ENCODE results near the gene RIN3. TPM values are rescaled to one million over a fixed set of nuclear protein-coding genes. Genes with fewer than 3 reads are reported as not detected.

RIN3 gene
- total and polyA plus RNA-seq, 10 of the 15 experiments (the other 5 are each of a cell fraction or from before 2014, with no cell fraction given): 0.91 to 23.3 (median 6.3) TPM

DNA sequence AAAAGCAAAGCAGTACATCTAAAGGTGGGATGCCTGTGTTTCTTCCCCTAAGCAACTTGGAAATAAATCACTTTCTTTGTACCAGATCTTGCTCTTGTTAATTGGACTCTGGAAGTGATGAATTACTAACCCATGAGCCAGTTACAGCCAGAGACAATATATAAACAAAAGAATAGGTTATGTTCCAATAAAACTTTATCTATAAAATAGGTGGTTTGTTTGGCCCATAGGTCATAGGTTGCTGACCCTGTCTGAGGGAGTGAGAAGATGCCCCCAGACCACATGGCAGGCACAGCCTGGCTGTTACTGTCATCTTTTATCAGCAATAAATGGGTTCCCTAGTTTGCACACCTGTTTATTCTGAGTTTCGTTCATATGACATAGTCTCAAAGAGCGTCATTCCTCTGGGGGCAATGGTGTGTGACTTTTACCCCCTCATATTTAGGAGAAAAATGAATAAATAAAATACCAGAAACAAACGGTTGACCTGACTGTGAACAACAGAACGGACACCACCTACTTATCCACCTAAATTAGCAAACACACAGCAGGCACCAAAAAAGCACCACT is 224.1 kb downstream of the RIN3 start (continued):
- TF ChIP-seq, protein P1, sequence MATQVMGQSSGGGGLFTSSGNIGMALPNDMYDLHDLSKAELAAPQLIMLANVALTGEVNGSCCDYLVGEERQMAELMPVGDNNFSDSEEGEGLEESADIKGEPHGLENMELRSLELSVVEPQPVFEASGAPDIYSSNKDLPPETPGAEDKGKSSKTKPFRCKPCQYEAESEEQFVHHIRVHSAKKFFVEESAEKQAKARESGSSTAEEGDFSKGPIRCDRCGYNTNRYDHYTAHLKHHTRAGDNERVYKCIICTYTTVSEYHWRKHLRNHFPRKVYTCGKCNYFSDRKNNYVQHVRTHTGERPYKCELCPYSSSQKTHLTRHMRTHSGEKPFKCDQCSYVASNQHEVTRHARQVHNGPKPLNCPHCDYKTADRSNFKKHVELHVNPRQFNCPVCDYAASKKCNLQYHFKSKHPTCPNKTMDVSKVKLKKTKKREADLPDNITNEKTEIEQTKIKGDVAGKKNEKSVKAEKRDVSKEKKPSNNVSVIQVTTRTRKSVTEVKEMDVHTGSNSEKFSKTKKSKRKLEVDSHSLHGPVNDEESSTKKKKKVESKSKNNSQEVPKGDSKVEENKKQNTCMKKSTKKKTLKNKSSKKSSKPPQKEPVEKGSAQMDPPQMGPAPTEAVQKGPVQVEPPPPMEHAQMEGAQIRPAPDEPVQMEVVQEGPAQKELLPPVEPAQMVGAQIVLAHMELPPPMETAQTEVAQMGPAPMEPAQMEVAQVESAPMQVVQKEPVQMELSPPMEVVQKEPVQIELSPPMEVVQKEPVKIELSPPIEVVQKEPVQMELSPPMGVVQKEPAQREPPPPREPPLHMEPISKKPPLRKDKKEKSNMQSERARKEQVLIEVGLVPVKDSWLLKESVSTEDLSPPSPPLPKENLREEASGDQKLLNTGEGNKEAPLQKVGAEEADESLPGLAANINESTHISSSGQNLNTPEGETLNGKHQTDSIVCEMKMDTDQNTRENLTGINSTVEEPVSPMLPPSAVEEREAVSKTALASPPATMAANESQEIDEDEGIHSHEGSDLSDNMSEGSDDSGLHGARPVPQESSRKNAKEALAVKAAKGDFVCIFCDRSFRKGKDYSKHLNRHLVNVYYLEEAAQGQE (IDR thresholded peaks at IDR 0.05; ENCODE audit: low read depth, low read length): no peak
- TF ChIP-seq ATF7 (IDR thresholded peaks at IDR 0.05; ENCODE audit: low read depth) (peak; percentile 81), CHD2 (IDR thresholded peaks at IDR 0.05; ENCODE audit: borderline replicate concordance, low read depth, low read length) (no peak), IKZF1 (conservative IDR thresholded peaks at IDR 0.05) (no peak), TCF7 (IDR thresholded peaks at IDR 0.05; ENCODE audit: borderline replicate concordance) (no peak), NR2C1 (IDR thresholded peaks at IDR 0.05) (no peak; the same call in none of the 2 replicates), HDAC6 (IDR thresholded peaks at IDR 0.05; ENCODE audit: unreplicated experiment) (no peak), ZNF207 (IDR thresholded peaks at IDR 0.05; ENCODE audit: borderline replicate concordance) (no peak), TAF1 (IDR thresholded peaks at IDR 0.05; ENCODE audit: borderline replicate concordance, low read depth, low read length) (no peak), PAX5 (IDR thresholded peaks at IDR 0.05; ENCODE audit: borderline replicate concordance, low read depth, low read length) (no peak), KLF5 (IDR thresholded peaks at IDR 0.05; ENCODE audit: partially characterized antibody) (no peak), NR2F1 (conservative IDR thresholded peaks at IDR 0.05) (peak; percentile 77), NRF1 (conservative IDR thresholded peaks at IDR 0.05; ENCODE audit: low read depth, low read length) (no peak), MTA3 (IDR thresholded peaks at IDR 0.05; ENCODE audit: borderline replicate concordance, low read length) (no peak), POU2F2 (IDR thresholded peaks at IDR 0.05; ENCODE audit: borderline replicate concordance, low read depth, low read length) (no peak)
- TF ChIP-seq, protein P2, sequence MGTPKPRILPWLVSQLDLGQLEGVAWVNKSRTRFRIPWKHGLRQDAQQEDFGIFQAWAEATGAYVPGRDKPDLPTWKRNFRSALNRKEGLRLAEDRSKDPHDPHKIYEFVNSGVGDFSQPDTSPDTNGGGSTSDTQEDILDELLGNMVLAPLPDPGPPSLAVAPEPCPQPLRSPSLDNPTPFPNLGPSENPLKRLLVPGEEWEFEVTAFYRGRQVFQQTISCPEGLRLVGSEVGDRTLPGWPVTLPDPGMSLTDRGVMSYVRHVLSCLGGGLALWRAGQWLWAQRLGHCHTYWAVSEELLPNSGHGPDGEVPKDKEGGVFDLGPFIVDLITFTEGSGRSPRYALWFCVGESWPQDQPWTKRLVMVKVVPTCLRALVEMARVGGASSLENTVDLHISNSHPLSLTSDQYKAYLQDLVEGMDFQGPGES (IDR thresholded peaks at IDR 0.05): no peak
- TF ChIP-seq, protein P3, sequence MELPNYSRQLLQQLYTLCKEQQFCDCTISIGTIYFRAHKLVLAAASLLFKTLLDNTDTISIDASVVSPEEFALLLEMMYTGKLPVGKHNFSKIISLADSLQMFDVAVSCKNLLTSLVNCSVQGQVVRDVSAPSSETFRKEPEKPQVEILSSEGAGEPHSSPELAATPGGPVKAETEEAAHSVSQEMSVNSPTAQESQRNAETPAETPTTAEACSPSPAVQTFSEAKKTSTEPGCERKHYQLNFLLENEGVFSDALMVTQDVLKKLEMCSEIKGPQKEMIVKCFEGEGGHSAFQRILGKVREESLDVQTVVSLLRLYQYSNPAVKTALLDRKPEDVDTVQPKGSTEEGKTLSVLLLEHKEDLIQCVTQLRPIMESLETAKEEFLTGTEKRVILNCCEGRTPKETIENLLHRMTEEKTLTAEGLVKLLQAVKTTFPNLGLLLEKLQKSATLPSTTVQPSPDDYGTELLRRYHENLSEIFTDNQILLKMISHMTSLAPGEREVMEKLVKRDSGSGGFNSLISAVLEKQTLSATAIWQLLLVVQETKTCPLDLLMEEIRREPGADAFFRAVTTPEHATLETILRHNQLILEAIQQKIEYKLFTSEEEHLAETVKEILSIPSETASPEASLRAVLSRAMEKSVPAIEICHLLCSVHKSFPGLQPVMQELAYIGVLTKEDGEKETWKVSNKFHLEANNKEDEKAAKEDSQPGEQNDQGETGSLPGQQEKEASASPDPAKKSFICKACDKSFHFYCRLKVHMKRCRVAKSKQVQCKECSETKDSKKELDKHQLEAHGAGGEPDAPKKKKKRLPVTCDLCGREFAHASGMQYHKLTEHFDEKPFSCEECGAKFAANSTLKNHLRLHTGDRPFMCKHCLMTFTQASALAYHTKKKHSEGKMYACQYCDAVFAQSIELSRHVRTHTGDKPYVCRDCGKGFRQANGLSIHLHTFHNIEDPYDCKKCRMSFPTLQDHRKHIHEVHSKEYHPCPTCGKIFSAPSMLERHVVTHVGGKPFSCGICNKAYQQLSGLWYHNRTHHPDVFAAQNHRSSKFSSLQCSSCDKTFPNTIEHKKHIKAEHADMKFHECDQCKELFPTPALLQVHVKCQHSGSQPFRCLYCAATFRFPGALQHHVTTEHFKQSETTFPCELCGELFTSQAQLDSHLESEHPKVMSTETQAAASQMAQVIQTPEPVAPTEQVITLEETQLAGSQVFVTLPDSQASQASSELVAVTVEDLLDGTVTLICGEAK (IDR thresholded peaks at IDR 0.05; ENCODE audit: borderline replicate concordance): peak; percentile 87
- TF ChIP-seq, protein P4, sequence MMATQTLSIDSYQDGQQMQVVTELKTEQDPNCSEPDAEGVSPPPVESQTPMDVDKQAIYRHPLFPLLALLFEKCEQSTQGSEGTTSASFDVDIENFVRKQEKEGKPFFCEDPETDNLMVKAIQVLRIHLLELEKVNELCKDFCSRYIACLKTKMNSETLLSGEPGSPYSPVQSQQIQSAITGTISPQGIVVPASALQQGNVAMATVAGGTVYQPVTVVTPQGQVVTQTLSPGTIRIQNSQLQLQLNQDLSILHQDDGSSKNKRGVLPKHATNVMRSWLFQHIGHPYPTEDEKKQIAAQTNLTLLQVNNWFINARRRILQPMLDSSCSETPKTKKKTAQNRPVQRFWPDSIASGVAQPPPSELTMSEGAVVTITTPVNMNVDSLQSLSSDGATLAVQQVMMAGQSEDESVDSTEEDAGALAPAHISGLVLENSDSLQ (IDR thresholded peaks at IDR 0.05): no peak
